ENCODE data around the gene JCAD. TPM values are rescaled to one million over a fixed set of nuclear protein-coding genes. Genes with fewer than 3 reads are reported as not detected.
A peak's percentile ranks its signal among the peaks of the same experiment; 100 is the strongest.

Gene JCAD
- total and polyA plus RNA-seq, 11 donors, result 10.4 to 51.7 (median 21.8) TPM

DNA sequence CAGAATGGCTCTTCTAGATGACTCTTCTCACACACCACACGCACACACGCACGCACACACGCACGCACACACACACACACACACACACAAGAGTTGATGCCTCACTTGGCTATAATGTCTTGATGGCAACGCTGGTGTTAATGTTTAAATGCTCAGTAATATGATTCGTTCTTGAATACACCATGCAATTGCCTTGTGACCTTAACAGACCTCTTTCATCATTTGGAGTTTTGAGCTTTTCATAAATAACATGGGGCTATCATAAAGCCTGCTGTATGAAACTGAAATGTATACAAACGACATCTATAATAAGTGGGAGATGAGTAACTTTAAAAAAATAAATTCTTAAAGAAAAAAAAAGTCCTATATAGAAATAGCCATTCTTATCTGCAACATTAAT, 8.2 kb downstream of the JCAD start:
- WGBS, 4 donors, result 57 to 81% (median 77%) methylated on average over 8 of the region's 8 CpGs
- TF ChIP-seq, protein P1, sequence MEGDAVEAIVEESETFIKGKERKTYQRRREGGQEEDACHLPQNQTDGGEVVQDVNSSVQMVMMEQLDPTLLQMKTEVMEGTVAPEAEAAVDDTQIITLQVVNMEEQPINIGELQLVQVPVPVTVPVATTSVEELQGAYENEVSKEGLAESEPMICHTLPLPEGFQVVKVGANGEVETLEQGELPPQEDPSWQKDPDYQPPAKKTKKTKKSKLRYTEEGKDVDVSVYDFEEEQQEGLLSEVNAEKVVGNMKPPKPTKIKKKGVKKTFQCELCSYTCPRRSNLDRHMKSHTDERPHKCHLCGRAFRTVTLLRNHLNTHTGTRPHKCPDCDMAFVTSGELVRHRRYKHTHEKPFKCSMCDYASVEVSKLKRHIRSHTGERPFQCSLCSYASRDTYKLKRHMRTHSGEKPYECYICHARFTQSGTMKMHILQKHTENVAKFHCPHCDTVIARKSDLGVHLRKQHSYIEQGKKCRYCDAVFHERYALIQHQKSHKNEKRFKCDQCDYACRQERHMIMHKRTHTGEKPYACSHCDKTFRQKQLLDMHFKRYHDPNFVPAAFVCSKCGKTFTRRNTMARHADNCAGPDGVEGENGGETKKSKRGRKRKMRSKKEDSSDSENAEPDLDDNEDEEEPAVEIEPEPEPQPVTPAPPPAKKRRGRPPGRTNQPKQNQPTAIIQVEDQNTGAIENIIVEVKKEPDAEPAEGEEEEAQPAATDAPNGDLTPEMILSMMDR (IDR thresholded peaks at IDR 0.05), result no peak
- no peak for TF ChIP-seq POLR2A (IDR thresholded peaks at IDR 0.05)
- Histone ChIP-seq H3K36me3 (peaks cover 0 to 24% (median 14%) of the 10 kb centered on the region in 9 donors), H3K4me3 (no peak overlapping the region), H3K9me3 (no peaks in the 10 kb centered on the region), H3K4me1 (peaks cover 0 to 59% (median 26%) of the 10 kb centered on the region in 12 donors), H3K27me3 (peaks cover 0 to 26% (median 0%) of the 10 kb centered on the region in 9 donors), H3K27ac (no peak overlapping the region)
- intact Hi-C loops (cut with DNase I), result loop anchor here in 2 of 10 donors (10.0 kb wide), 1 partner anchor 134 kb away; no protein-coding TSS in a partner anchor
- ATAC-seq (no peak), DNase-seq (no peak)

DNA sequence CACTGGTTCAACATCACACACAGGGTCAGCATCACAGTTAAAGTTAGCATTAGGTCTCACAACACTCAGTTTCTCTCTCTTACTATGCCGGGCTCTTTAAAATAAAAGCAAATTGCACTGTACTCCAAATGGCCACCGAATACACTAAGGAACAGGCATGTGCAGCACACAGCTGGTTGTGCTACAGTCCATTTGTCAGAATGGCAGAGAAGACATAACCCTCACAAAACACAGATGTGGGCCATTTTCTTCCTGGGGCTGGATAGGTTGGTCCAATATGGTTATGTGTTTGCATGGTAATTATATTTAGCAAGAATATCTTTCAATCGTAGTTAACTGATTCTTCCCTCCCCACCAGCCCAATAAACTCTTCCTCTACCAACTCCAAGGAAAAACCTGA, 9.0 kb downstream of the JCAD start:
- Histone ChIP-seq H3K27ac (peak overlapping the region in 3 of 12 donors; percentile 24 to 78 (median 37)), H3K36me3 (peaks cover 0 to 32% (median 19%) of the 10 kb centered on the region in 9 donors), H3K9me3 (no peaks in the 10 kb centered on the region), H3K27me3 (peaks cover 0 to 26% (median 0%) of the 10 kb centered on the region in 9 donors), H3K4me1 (peaks cover 0 to 57% (median 20%) of the 10 kb centered on the region in 12 donors), H3K4me3 (no peak overlapping the region)
- 60 to 69% (median 64%) methylated on average over 3 of the region's 3 CpGs for WGBS, 4 donors
- intact Hi-C loops (cut with DNase I), result loop anchor here in 2 of 10 donors (10.0 kb wide), 1 partner anchor 134 kb away; no protein-coding TSS in a partner anchor
- no peak for DNase-seq
- no peak for ATAC-seq
- TF ChIP-seq POLR2A (IDR thresholded peaks at IDR 0.05), result no peak

DNA sequence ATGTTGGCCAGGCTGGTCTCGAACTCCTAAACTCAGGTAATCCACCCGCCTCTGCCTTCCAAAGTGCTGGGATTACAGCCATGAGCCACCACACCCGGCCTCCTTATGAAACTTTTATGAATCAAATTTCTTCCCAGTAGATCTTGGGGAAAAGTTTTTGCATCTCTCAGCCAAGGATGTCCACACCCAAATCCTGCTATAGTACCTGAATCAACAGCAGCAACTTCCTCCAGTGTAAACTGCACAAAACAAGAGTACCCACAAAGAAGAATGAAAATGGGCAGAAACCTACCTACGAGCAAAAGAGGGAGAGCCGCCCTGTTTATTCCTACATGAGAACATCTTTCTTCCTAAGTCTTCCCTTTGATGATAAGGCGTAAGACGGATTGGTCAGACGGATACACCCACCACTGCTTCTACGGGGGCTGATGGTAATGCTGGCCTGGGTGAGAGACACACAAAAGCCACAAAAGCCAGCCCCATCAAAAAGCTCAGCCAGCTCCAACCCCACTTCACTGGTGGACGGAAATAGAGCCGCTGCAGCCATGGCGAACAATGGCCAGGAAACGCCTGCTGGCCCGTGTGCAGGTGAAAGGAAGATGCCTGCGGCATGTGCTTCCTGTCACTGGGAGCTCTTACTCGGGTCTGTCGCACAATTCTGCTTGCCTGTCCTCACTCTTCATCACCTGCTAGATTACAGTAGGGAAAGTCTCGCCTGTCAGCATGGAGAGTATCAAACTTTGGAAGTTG, 10.4 kb downstream of the JCAD start:
- TF ChIP-seq, protein P1 (IDR thresholded peaks at IDR 0.05), result no peak
- no peak for TF ChIP-seq POLR2A (IDR thresholded peaks at IDR 0.05)
- H3K4me1 ChIP-seq, result peaks cover 0 to 62% (median 20%) of the 10 kb centered on the region in 12 donors
- WGBS, 4 donors, result 32 to 53% (median 38%) methylated on average over 18 of the region's 18 CpGs
- peaks cover 0 to 31% (median 0%) of the 10 kb centered on the region in 9 donors for H3K27me3 ChIP-seq
- no peaks in the 10 kb centered on the region for H3K9me3 ChIP-seq
- intact Hi-C loops (cut with DNase I), result loop anchor here in 1 of 10 donors (1.0 kb wide), 1 partner anchor 21 kb away; no protein-coding TSS in a partner anchor
- peak in 3 of 5 donors; percentile 44 to 61 (median 60) for DNase-seq
- H3K4me3 ChIP-seq, result no peak overlapping the region
- peak overlapping the region; percentile 22 to 87 (median 72) for H3K27ac ChIP-seq
- ATAC-seq, result peak; percentile 55 to 86 (median 66)
- peaks cover 0 to 47% (median 22%) of the 10 kb centered on the region in 9 donors for H3K36me3 ChIP-seq

DNA sequence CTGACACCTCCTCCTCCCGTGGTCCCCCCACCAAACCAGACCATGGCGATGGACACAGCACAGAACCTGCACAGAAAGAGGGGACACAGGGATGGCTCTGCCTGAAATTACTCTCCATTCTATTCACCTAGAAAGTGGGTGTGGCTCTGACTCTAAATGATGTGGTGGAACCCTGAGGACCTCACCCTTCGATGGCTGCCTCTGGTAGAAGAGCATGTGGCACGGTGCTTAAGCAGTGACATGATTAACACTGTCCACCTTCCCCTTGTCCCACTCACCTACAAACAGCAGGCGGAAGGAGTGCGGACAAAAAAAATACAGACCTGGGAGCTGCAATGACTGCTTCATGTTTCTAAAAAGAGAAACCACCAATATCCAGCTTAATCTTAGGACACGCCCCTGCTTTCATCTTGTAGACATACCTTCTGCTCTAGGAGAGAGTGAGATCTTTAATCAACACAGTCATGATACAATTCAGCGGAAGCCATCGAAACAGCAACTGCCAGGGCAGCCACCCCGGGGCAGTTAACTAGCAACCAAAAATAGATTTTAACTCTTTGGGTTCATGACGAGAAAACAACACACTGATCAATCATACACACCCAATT, 11.4 kb downstream of the JCAD start:
- 48 to 52% (median 50%) methylated on average over 11 of the region's 11 CpGs for WGBS, 4 donors
- Histone ChIP-seq H3K36me3 (peaks cover 0 to 47% (median 22%) of the 10 kb centered on the region in 9 donors), H3K27me3 (peaks cover 0 to 37% (median 0%) of the 10 kb centered on the region in 9 donors), H3K4me3 (no peak overlapping the region), H3K27ac (peak overlapping the region; percentile 22 to 87 (median 72)), H3K9me3 (no peaks in the 10 kb centered on the region), H3K4me1 (peaks cover 0 to 71% (median 29%) of the 10 kb centered on the region in 12 donors)
- TF ChIP-seq POLR2A (IDR thresholded peaks at IDR 0.05), result no peak
- TF ChIP-seq, protein P1 (IDR thresholded peaks at IDR 0.05), result no peak
- intact Hi-C loops (cut with DNase I), result no loop called here
- DNase-seq (no peak), ATAC-seq (no peak)
